ENCODE results near the gene ACTR6. TPM values are rescaled to one million over a fixed set of nuclear protein-coding genes. Genes with fewer than 3 reads are reported as not detected.
"Not testable (repeated sequence)": the region's sequence is repeated elsewhere in the genome, so short reads cannot be mapped to it uniquely, and the experiment has no call there.

ACTR6 gene
- total and polyA plus RNA-seq, 2 donors (not counting 3 experiments of a cell fraction or from before 2014, with no cell fraction given): 7.5 to 23.2 TPM

- H3K79me2 ChIP-seq (ENCODE audit: control insufficient read depth, insufficient read depth, low read length); dilution Hi-C loops (cut with MboI; ENCODE audit: extremely low pct_ligation_motif_present, low sequenced_read_pairs); H3K4me3 ChIP-seq (replicated peaks in 1 of 3; ENCODE audit: insufficient read depth in 1 of 3, low read depth in 1 of 3, low read length in 3 of 3); FAIRE-seq; H3K27me3 ChIP-seq (ENCODE audit: control insufficient read depth in 2 of 2, insufficient read depth in 2 of 2, low read length in 2 of 2); H3K36me3 ChIP-seq (ENCODE audit: control insufficient read depth in 2 of 2, extremely low read depth in 1 of 2, insufficient read depth in 2 of 2, low read length in 2 of 2); H3K9ac ChIP-seq (replicated peaks; ENCODE audit: extremely low read depth, insufficient read depth, low read length); H3K4me2 ChIP-seq (ENCODE audit: insufficient read depth, low read length); DNase-seq (ENCODE audit: low read depth, low spot score); H3K27ac ChIP-seq (ENCODE audit: insufficient read depth, low read depth, low read length); H3K9me3 ChIP-seq (replicated peaks; ENCODE audit: control insufficient read depth, insufficient read depth, low read length); H3K4me1 ChIP-seq (ENCODE audit: control insufficient read depth, extremely low read depth, insufficient read depth, low read length); POLR2A ChIA-PET; H3K9me1 ChIP-seq (replicated peaks; ENCODE audit: control insufficient read depth, extremely low read depth, insufficient read depth, low read length); BruUV-seq (replicated peaks); H4K20me1 ChIP-seq (replicated peaks; ENCODE audit: control insufficient read depth, extremely low read depth, insufficient read depth, low read length); intact Hi-C loops (cut with micrococcal nuclease); H2AFZ ChIP-seq (ENCODE audit: low read depth, low read length): not testable (repeated sequence)
- CTCF ChIA-PET: interaction anchor here (2.0 kb wide), 1 partner anchor 11 kb away, joined by 5 read pairs; the partner anchor contains the start of gene ACTR6
Observed at GRCh38 chr12:100188888-100189635, 11.6 kb upstream of the ACTR6 start.

DNA sequence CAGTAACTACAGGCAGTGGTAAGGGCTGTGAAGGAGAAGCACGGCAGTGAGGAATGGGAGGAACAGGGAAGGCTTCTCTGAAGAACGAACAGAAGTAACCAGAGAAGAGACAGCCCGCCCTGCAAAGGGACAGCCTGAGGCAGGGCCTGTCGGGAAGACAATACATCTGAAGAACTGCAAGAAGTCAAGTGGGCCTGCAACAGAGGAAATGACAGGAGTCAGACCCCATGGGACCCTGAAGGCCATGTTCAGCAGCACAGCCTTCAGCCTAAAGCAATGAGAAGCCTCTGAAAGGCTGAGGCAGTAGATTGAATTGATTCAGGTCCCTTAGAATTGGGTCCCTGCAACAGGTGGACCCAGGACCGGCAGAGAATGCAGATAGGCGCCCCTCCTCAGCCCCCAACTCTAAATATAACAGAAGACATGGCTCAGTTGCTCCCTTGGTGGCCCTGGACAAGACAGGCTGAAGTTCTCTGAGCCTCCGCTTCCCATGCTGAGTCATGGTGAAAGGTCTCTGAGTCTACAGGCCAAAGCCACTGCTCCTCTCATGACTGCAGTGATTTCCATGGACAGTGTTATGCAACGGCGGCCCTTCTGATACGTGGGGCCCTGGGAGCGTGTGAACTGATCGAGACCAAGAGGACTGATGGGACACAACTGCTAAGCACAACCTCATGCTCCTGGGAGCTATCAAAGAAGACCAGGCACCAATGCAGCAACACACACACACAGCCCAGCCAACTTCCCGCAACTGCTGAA is 10.8 kb upstream of the ACTR6 start:
- no peaks in the 10 kb centered on the region for H3K79me2 ChIP-seq (ENCODE audit: control insufficient read depth, insufficient read depth, low read length)
- H3K9me3 ChIP-seq (replicated peaks; ENCODE audit: control insufficient read depth, insufficient read depth, low read length): no peaks in the 10 kb centered on the region
- no peaks in the 10 kb centered on the region for H3K4me1 ChIP-seq (ENCODE audit: control insufficient read depth, extremely low read depth, insufficient read depth, low read length)
- peaks cover 0 to 2% of the 10 kb centered on the region in 2 experiments for H3K27me3 ChIP-seq (ENCODE audit: control insufficient read depth in 2 of 2, insufficient read depth in 2 of 2, low read length in 2 of 2)
- no peak overlapping the region for H3K9ac ChIP-seq (replicated peaks; ENCODE audit: extremely low read depth, insufficient read depth, low read length)
- intact Hi-C loops (cut with micrococcal nuclease) (no loop called here), dilution Hi-C loops (cut with MboI; ENCODE audit: extremely low pct_ligation_motif_present, low sequenced_read_pairs) (no loop called here)
- no peak overlapping the region for H3K27ac ChIP-seq (ENCODE audit: insufficient read depth, low read depth, low read length)
- H4K20me1 ChIP-seq (replicated peaks; ENCODE audit: control insufficient read depth, extremely low read depth, insufficient read depth, low read length): no peaks in the 10 kb centered on the region
- no peaks in the 10 kb centered on the region for H3K9me1 ChIP-seq (replicated peaks; ENCODE audit: control insufficient read depth, extremely low read depth, insufficient read depth, low read length)
- BruUV-seq (replicated peaks): no TSS peak
- no peak overlapping the region for H2AFZ ChIP-seq (ENCODE audit: low read depth, low read length)
- no peak for DNase-seq (ENCODE audit: low read depth, low spot score)
- no peaks in the 10 kb centered on the region for H3K36me3 ChIP-seq (ENCODE audit: control insufficient read depth in 2 of 2, extremely low read depth in 1 of 2, insufficient read depth in 2 of 2, low read length in 2 of 2)
- ChIA-PET CTCF (interaction anchor here (1.4 kb wide), 1 partner anchor 35 kb away, joined by 5 read pairs; no protein-coding TSS in a partner anchor), POLR2A (no interaction called here)
- H3K4me2 ChIP-seq (ENCODE audit: insufficient read depth, low read length): no peak overlapping the region
- TF ChIP-seq EZH2 (IDR thresholded peaks at IDR 0.05; ENCODE audit: borderline replicate concordance, low read depth, low read length, severe bottlenecking): no peak
- no peak for TF ChIP-seq FOS (IDR thresholded peaks at IDR 0.05; ENCODE audit: borderline replicate concordance, insufficient read depth, low read length)
- no peak for TF ChIP-seq JUN (IDR thresholded peaks at IDR 0.05; ENCODE audit: borderline replicate concordance, insufficient read depth, insufficient read length, low read depth)
- FAIRE-seq: no peak
- no peak overlapping the region for H3K4me3 ChIP-seq (replicated peaks in 1 of 3; ENCODE audit: insufficient read depth in 1 of 3, low read depth in 1 of 3, low read length in 3 of 3)

Measured in endothelial cell of umbilical vein (primary cell).